ENCODE data around the gene ARHGEF39.

- TF ChIP-seq, protein P1, sequence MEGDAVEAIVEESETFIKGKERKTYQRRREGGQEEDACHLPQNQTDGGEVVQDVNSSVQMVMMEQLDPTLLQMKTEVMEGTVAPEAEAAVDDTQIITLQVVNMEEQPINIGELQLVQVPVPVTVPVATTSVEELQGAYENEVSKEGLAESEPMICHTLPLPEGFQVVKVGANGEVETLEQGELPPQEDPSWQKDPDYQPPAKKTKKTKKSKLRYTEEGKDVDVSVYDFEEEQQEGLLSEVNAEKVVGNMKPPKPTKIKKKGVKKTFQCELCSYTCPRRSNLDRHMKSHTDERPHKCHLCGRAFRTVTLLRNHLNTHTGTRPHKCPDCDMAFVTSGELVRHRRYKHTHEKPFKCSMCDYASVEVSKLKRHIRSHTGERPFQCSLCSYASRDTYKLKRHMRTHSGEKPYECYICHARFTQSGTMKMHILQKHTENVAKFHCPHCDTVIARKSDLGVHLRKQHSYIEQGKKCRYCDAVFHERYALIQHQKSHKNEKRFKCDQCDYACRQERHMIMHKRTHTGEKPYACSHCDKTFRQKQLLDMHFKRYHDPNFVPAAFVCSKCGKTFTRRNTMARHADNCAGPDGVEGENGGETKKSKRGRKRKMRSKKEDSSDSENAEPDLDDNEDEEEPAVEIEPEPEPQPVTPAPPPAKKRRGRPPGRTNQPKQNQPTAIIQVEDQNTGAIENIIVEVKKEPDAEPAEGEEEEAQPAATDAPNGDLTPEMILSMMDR (IDR thresholded peaks at IDR 0.05) = no peak
- no peak for TF ChIP-seq ZFX (IDR thresholded peaks at IDR 0.05; ENCODE audit: borderline replicate concordance)
These were observed 4.5 kb upstream of the ARHGEF39 start for GRCh38 chr9:35669331-35670145.

All from 22Rv1 (cell line).